ENCODE results near the gene BRMS1.

Gene BRMS1

GRCh38 chr11:66309475-66309874, 35.4 kb downstream of the BRMS1 start:
- DNase-seq (ENCODE audit: low spot score) = no peak

DNA sequence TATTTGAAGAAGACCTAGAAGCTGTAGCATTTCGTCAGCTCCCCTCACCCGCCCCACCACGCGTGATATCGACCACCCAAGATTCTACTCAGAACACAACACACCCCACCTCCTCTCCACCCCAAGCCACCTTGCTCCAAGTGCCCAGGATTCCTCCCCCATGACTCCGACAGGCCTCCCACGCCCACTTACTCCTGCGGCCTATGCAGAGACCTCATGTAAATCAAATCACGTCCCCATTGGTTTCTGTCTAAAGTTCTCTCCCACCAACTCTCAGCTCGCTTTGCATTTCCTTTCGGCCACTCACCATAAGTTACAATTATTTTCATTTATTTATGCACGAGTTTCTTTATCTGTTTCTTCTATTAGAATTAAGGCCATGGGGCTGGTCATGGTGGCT, 42.2 kb downstream of the BRMS1 start:
- DNase-seq (ENCODE audit: low spot score) = no peak

- no peak for DNase-seq (ENCODE audit: low spot score)
These were observed 45.7 kb downstream of the BRMS1 start for GRCh38 chr11:66299186-66299585.

DNA sequence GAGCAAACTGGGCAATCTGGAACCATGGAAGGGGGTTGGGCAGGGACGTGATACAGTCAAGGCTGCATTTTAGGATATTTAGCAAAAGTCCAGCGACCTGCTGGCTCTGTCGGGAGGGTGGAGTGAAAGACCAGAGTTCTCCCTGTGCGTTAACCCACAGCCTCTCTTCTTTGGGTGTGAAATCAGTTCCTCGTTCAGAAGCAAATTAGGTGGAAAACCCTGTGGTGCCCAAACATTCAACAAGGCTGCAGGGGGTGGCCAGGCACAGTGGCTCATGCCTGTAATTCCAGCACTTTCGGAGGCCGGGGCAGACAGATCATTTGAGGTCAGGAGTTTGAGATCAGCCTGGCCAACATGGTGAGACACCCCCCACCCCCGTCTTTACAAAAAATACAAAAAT, 47.3 kb downstream of the BRMS1 start:
- DNase-seq (ENCODE audit: low spot score) = no peak

DNA sequence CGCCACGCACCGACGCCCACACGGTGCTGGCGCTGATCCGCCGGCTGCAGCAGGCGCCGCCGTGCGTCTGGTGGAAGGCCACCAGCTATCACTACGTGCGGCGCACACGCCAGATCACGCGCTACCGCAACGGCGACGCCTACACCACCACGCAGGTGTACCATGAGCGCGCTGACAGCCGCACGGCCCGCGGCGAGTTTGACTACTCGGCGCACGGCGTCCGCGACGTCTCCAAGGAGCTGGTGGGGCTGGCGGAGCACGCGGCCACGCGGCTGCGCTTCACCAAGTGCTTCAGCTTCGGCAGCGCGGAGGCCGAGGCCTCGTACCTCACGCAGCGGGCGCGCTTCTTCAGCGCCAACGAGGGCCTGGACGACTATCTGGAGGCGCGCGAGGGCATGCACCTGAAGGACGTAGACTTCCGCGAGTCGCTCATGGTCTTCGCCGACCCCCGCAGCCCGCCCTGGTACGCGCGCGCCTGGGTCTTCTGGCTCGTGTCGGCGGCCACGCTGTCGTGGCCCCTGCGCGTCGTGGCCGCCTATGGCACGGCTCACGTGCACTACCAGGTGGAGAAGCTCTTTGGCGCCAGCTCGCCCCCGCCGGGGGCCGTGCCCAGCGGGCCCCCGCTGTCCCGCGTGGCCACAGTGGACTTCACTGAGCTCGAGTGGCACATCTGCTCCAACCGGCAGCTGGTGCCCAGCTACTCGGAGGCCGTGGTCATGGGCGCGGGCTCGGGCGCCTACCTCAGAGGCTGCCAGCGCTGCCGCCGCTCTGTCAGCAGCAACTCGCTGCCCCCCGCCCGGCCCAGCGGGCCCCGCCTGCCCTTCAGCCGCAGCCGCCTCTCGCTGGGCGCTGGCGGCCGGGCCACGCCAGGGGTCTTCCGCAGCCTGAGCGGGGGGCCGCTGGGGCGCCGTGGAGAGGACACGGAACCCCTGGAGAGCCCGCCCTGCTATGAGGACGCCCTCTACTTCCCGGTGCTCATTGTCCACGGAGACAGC, 50.0 kb downstream of the BRMS1 start:
- no peak for DNase-seq (ENCODE audit: low spot score)

GRCh38 chr11:66293777-66294625, 50.9 kb downstream of the BRMS1 start:
- DNase-seq (ENCODE audit: low spot score) = no peak

DNA sequence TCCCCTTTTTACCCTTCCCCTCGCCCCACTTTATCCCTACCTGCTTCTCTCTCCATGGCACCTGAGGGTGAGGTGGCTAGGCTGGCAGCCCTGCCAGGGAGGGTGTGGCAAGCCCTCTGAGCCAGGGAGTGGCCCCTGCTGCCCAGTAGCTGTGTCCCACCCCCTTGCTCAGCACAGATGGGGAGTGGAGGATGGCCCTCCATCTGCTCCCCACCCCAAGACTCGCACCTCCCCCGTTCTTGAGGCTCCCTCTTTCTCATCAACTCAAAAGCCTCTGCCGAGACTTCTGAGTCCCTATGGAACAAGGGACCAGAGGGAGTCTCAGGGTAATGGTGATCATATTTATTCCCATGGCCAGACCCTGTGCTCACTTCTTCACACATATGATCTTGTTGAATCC, 51.6 kb downstream of the BRMS1 start:
- no peak for DNase-seq (ENCODE audit: low spot score)

- no peak for DNase-seq (ENCODE audit: low spot score)
These were observed 52.2 kb downstream of the BRMS1 start for GRCh38 chr11:66292543-66293332.

DNA sequence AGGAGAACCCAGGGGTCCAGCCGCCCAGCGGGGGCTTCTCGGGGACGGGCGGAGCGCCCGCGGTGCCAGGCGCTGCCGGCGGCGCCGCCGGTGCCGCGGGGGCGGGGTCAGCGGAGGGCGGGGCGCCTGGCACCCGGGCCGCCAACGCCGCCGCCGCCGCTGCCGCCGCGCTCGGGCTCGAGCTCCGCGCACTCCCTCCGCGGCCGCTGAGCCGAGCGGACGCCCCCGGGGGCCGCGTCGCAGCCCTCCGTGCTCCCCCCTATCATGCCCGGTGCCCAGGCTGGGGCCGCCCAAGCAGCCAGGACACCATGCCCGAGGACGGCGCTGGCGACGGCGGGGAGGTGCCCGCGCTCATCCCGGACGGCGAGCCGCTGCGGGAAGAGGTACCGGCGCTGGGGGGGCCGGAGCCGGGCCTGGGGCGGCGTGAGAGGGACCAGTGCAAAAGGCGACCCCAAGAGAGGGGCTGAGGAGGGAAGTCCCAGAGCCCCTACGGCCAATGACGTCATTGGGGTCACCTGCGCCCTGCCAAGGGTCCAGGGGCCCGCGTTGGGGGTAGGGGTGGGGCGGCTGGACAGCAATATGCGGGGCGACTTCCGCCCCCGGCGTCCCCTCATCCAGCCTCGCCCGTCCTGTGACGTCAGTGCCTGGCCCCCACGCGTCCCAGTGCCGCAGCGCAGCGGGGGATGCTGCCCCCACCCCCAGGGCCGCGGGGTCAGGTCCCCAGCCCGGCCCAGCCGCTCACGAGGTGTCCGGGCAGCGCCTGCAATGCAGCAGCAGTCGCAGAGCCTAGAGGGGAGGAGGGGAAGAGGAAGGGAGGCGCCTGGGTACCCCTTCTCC, 53.0 kb downstream of the BRMS1 start, which contains the start of gene TMEM151A:
TMEM151A (plus strand) TSS at position 189 of the 837 bp plus-strand sequence; CDS start at position 309, 120 bp downstream.
- DNase-seq (ENCODE audit: low spot score) = no peak

GRCh38 chr11:66291303-66291705, 53.6 kb downstream of the BRMS1 start:
- DNase-seq (ENCODE audit: low spot score) = no peak

DNA sequence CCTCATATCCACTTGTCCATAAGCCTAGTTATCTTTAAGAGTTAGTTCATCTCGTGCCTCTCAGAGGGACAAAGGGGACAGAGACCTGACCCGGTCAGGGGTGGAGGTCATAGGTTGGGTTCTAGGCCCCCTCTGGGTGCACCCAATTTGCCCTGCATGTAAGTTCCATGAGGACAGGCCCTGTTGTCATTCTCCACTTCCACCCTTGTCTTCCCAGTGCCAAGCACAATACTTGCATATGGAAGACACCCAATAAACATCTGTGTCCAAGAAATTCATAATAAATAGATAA, 54.6 kb downstream of the BRMS1 start:
- DNase-seq (ENCODE audit: low spot score) = no peak

GRCh38 chr11:66289548-66290329, 55.2 kb downstream of the BRMS1 start:
- no peak for DNase-seq (ENCODE audit: low spot score)

DNA sequence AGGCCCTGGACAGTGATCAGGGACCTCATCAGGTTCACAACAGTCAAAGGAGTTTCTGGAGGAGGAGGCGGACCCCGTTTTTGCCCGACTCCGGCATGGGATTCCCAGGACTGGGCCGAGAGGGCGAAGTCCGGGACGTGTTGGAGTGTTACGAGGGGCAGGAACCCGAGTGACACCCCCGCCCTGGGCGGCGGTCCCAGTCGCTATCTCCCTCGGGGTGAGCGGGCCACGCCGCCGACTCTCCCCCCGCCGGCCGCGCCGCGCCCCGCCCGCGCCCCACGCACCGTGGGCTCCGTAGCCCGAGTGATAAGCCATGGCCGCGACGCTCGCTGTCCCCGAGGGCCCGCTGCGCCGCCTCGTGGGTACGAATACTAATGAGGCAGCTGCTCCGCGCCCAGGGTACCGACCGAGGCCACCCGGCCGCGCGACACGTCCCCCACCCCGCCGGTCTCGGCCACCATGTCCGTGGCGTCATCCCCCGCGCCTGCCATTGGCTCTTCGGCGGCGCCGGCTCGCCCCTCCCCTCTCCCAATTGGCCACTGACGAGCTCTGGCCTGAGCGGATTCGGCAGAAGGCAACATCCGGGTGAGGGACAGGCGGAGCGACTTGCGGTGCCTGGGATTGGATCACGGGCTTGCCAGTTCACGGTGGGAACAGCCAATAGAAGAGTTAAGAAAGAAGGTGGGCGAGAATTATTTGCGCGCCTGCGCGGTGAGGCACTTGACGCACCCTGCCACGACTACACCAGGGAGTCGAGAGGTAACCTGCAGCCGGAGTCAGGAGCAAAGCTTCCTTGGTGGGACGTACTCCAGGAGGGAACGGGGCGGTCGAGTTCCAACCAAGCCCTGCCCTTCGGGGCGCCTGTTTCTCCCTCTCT, 56.0 kb downstream of the BRMS1 start, which contains the start of gene YIF1A:
YIF1A (minus strand) TSS at position 473 of the 877 bp plus-strand sequence; CDS start at position 315, 158 bp downstream.
- peak; percentile 100 for DNase-seq (ENCODE audit: low spot score)

GRCh38 chr11:66287889-66288670, 56.8 kb downstream of the BRMS1 start:
- DNase-seq (ENCODE audit: low spot score) = no peak
